Karpas-422 (cell line): ENCODE data around the gene NPC2. TPM values are rescaled to one million over a fixed set of nuclear protein-coding genes. Genes with fewer than 3 reads are reported as not detected.

ENCODE experiments used
- DNase-seq: peaks from one replicate; pipeline ENCODE4 v3.0.0-alpha.2; 2015
- H2AFZ ChIP-seq: fragments of 200-600 bp; sonication (generic); 2 replicates; pipeline ENCODE4 v1.6.1; 2014; ENCODE audit warnings: antibody characterized with exemption, low read length, mixed read lengths
- H3K27ac ChIP-seq: fragments of 200-600 bp; sonication (generic); 2 replicates; pipeline ENCODE4 v1.5.1; 2014; ENCODE audit warnings: mild to moderate bottlenecking, low read length, moderate library complexity
- H3K27me3 ChIP-seq: fragments of 200-600 bp; sonication (generic); 2 replicates; pipeline ENCODE4 v1.6.1; 2014; ENCODE audit warnings: low read length, mixed read lengths
- H3K36me3 ChIP-seq: fragments of 200-600 bp; sonication (generic); 2 replicates; pipeline ENCODE4 v1.6.1; 2014; ENCODE audit warnings: low read length, mixed read lengths; ENCODE audit not compliant: insufficient read depth
- H3K4me1 ChIP-seq: fragments of 200-600 bp; sonication (generic); 2 replicates; pipeline ENCODE4 v1.6.1; 2014; ENCODE audit warnings: mild to moderate bottlenecking, low read length, mixed read lengths
- H3K4me2 ChIP-seq: fragments of 200-600 bp; sonication (generic); 2 replicates; pipeline ENCODE4 v1.6.1; 2014; ENCODE audit warnings: low read length, low read depth, mild to moderate bottlenecking; ENCODE audit not compliant: poor library complexity, severe bottlenecking
- H3K4me3 ChIP-seq: fragments of 200-600 bp; sonication (generic); 2 replicates; pipeline ENCODE4 v1.5.1; 2014; ENCODE audit warnings: mild to moderate bottlenecking, antibody characterized with exemption, low read length, mixed read lengths
- H3K79me2 ChIP-seq: fragments of 200-600 bp; sonication (generic); 2 replicates; pipeline ENCODE4 v1.6.1; 2014; ENCODE audit warnings: mild to moderate bottlenecking, low read length, mixed read lengths
- H3K9ac ChIP-seq: fragments of 200-600 bp; sonication (generic); 2 replicates; pipeline ENCODE4 v1.6.0; 2014; ENCODE audit warnings: low read length
- H3K9me2 ChIP-seq: fragments of 200-600 bp; sonication (generic), shearing (Covaris generic); replicated peaks from 2 replicates; pipeline ENCODE4 v1.6.0; 2014; ENCODE audit warnings: mild to moderate bottlenecking, low read length, moderate library complexity; ENCODE audit not compliant: insufficient read depth
- H3K9me3 ChIP-seq: fragments of 300-700, 200-600 bp; sonication (generic); 2 replicates; pipeline ENCODE4 v1.6.1; 2014; ENCODE audit warnings: low read length, mixed read lengths
- H4K20me1 ChIP-seq: fragments of 200-600 bp; sonication (generic); 2 replicates; pipeline ENCODE4 v1.6.1; 2014; ENCODE audit warnings: mild to moderate bottlenecking, antibody characterized with exemption, low read length, low read depth; ENCODE audit not compliant: insufficient read depth
- total RNA-seq: library from RNA; depleted of rRNA; stranded (reverse); fragments of >200 nt; shearing (Covaris generic); gene quantifications from 2 replicates; pipeline ENCODE4 v1.2.3, GENCODE V29; 2014; ENCODE audit warnings: low replicate concordance

NPC2 gene
- total RNA-seq, 1 experiment from 2014 or later, result 113 TPM

GRCh38 chr14:74476607-74477006, 16.5 kb downstream of the NPC2 start:
- H4K20me1 ChIP-seq, result no peaks in the 10 kb centered on the region
- no peaks in the 10 kb centered on the region for H3K27me3 ChIP-seq
- no peak overlapping the region for H3K9ac ChIP-seq
- H3K4me1 ChIP-seq, result no peaks in the 10 kb centered on the region
- H2AFZ ChIP-seq, result no peak overlapping the region
- H3K4me2 ChIP-seq, result no peak overlapping the region
- no peak overlapping the region for H3K27ac ChIP-seq
- no peaks in the 10 kb centered on the region for H3K36me3 ChIP-seq
- H3K9me3 ChIP-seq, result no peaks in the 10 kb centered on the region
- H3K9me2 ChIP-seq, result no peaks in the 10 kb centered on the region
- no peak overlapping the region for H3K4me3 ChIP-seq
- DNase-seq, result no peak
- no peaks in the 10 kb centered on the region for H3K79me2 ChIP-seq

GRCh38 chr14:74476107-74476506, 17.0 kb downstream of the NPC2 start:
- Histone ChIP-seq H3K36me3 (no peaks in the 10 kb centered on the region), H3K9ac (no peak overlapping the region), H3K9me2 (no peaks in the 10 kb centered on the region), H3K9me3 (no peaks in the 10 kb centered on the region), H3K79me2 (no peaks in the 10 kb centered on the region), H3K4me2 (no peak overlapping the region), H3K27ac (no peak overlapping the region), H3K27me3 (no peaks in the 10 kb centered on the region), H2AFZ (no peak overlapping the region), H3K4me1 (no peaks in the 10 kb centered on the region), H4K20me1 (no peaks in the 10 kb centered on the region), H3K4me3 (no peak overlapping the region)
- DNase-seq, result no peak

- no peaks in the 10 kb centered on the region for H3K27me3 ChIP-seq
- H3K4me3 ChIP-seq, result no peak overlapping the region
- no peak overlapping the region for H3K9ac ChIP-seq
- H3K4me1 ChIP-seq, result no peaks in the 10 kb centered on the region
- H3K9me2 ChIP-seq, result no peaks in the 10 kb centered on the region
- no peaks in the 10 kb centered on the region for H4K20me1 ChIP-seq
- H3K27ac ChIP-seq, result no peak overlapping the region
- no peaks in the 10 kb centered on the region for H3K9me3 ChIP-seq
- H3K4me2 ChIP-seq, result no peak overlapping the region
- no peaks in the 10 kb centered on the region for H3K36me3 ChIP-seq
- no peak for DNase-seq
- no peaks in the 10 kb centered on the region for H3K79me2 ChIP-seq
- H2AFZ ChIP-seq, result no peak overlapping the region
Observed at GRCh38 chr14:74475678-74476077, 17.4 kb downstream of the NPC2 start.

- no peak overlapping the region for H2AFZ ChIP-seq
- no peaks in the 10 kb centered on the region for H3K27me3 ChIP-seq
- no peak overlapping the region for H3K27ac ChIP-seq
- no peaks in the 10 kb centered on the region for H3K79me2 ChIP-seq
- H3K9me2 ChIP-seq, result no peaks in the 10 kb centered on the region
- H3K4me2 ChIP-seq, result no peak overlapping the region
- no peaks in the 10 kb centered on the region for H3K4me1 ChIP-seq
- no peaks in the 10 kb centered on the region for H3K36me3 ChIP-seq
- H3K9ac ChIP-seq, result no peak overlapping the region
- no peaks in the 10 kb centered on the region for H4K20me1 ChIP-seq
- H3K4me3 ChIP-seq, result no peak overlapping the region
- H3K9me3 ChIP-seq, result no peaks in the 10 kb centered on the region
- no peak for DNase-seq
Observed at GRCh38 chr14:74474376-74474775, 18.7 kb downstream of the NPC2 start.

- Histone ChIP-seq H3K4me3 (no peak overlapping the region), H3K4me1 (no peaks in the 10 kb centered on the region), H3K79me2 (no peaks in the 10 kb centered on the region), H3K9me2 (no peaks in the 10 kb centered on the region), H3K4me2 (no peak overlapping the region), H2AFZ (no peak overlapping the region), H3K27ac (no peak overlapping the region), H3K9me3 (no peaks in the 10 kb centered on the region), H3K9ac (no peak overlapping the region), H3K27me3 (no peaks in the 10 kb centered on the region), H3K36me3 (no peaks in the 10 kb centered on the region), H4K20me1 (no peaks in the 10 kb centered on the region)
- DNase-seq, result no peak
Observed at GRCh38 chr14:74472601-74473000, 20.5 kb downstream of the NPC2 start.

GRCh38 chr14:74469548-74470518, 23.3 kb downstream of the NPC2 start:
- Histone ChIP-seq H3K27me3 (no peaks in the 10 kb centered on the region), H3K79me2 (no peaks in the 10 kb centered on the region), H4K20me1 (no peaks in the 10 kb centered on the region), H3K36me3 (no peaks in the 10 kb centered on the region), H3K9me3 (no peaks in the 10 kb centered on the region), H3K9ac (no peak overlapping the region), H3K4me2 (no peak overlapping the region), H3K4me3 (no peak overlapping the region), H2AFZ (no peak overlapping the region), H3K9me2 (no peaks in the 10 kb centered on the region), H3K4me1 (no peaks in the 10 kb centered on the region), H3K27ac (no peak overlapping the region)
- no peak for DNase-seq

GRCh38 chr14:74468513-74468912, 24.6 kb downstream of the NPC2 start:
- no peaks in the 10 kb centered on the region for H3K9me2 ChIP-seq
- H2AFZ ChIP-seq, result no peak overlapping the region
- no peak overlapping the region for H3K4me3 ChIP-seq
- H3K9ac ChIP-seq, result no peak overlapping the region
- H3K36me3 ChIP-seq, result no peaks in the 10 kb centered on the region
- H3K79me2 ChIP-seq, result no peaks in the 10 kb centered on the region
- no peaks in the 10 kb centered on the region for H4K20me1 ChIP-seq
- H3K27ac ChIP-seq, result no peak overlapping the region
- H3K27me3 ChIP-seq, result no peaks in the 10 kb centered on the region
- H3K4me1 ChIP-seq, result no peaks in the 10 kb centered on the region
- no peak overlapping the region for H3K4me2 ChIP-seq
- H3K9me3 ChIP-seq, result no peaks in the 10 kb centered on the region
- DNase-seq, result no peak

- no peak overlapping the region for H2AFZ ChIP-seq
- H3K9me2 ChIP-seq, result no peaks in the 10 kb centered on the region
- no peaks in the 10 kb centered on the region for H3K27me3 ChIP-seq
- H3K79me2 ChIP-seq, result no peaks in the 10 kb centered on the region
- no peak for DNase-seq
- no peaks in the 10 kb centered on the region for H4K20me1 ChIP-seq
- no peak overlapping the region for H3K9ac ChIP-seq
- H3K4me1 ChIP-seq, result no peaks in the 10 kb centered on the region
- H3K4me2 ChIP-seq, result no peak overlapping the region
- H3K27ac ChIP-seq, result no peak overlapping the region
- H3K9me3 ChIP-seq, result no peaks in the 10 kb centered on the region
- no peaks in the 10 kb centered on the region for H3K36me3 ChIP-seq
- no peak overlapping the region for H3K4me3 ChIP-seq
Observed at GRCh38 chr14:74465335-74465734, 27.8 kb downstream of the NPC2 start.
